Measurements from ENCODE around the gene CLPTM1.
"Not testable (repeated sequence)": the region's sequence is repeated elsewhere in the genome, so short reads cannot be mapped to it uniquely, and the experiment has no call there.

Gene CLPTM1

DNA sequence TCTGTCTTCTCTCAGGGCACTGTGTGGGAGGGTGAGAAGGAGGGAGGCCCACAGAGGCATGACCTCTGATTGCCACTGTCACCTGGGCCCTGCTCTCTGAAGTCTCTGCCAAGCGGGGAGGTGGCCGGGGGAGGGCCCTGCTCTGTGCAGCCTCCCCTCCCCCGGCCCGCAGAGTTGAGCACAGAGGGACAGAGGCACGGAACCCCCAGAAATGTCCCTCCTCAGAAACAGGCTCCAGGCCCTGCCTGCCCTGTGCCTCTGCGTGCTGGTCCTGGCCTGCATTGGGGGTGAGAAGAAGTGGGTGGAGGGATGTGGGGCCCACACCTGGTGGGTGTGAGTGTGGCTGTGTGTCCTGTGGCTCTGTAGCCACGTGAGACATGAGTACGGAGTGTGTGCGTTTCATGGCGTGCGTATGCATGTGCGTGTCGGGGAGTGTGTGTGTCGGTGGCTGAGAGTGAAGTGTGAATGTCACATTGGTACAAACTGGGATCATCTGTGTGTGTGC, 13.1 kb upstream of the CLPTM1 start, which contains the start of gene APOC4:
APOC4 (plus strand) TSS at position 171 of the 505 bp plus-strand sequence; CDS start at position 212, 41 bp downstream.
- DNase-seq = no peak

DNA sequence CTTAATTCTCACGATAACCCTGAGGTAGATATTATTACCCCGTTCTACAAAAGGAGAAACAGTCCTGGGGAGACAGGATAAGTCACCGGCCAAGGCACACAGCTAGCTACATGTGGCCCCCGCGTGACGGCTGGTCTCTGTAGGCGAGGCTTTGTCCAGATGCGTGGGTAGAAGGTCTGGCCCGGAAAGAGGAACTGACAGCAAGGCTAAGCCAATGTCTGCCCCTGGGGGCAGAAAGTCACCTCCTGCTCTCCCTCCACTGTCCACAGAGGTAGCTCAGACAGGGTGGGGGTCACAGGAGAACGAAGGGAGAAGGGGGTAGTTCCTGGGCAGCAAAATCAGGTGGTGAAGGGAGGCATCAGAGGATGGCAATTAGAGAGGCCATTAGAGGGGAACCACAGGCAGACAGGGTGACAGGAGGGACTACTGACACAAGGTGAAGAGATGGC, 11.4 kb upstream of the CLPTM1 start:
- no peak for DNase-seq

DNA sequence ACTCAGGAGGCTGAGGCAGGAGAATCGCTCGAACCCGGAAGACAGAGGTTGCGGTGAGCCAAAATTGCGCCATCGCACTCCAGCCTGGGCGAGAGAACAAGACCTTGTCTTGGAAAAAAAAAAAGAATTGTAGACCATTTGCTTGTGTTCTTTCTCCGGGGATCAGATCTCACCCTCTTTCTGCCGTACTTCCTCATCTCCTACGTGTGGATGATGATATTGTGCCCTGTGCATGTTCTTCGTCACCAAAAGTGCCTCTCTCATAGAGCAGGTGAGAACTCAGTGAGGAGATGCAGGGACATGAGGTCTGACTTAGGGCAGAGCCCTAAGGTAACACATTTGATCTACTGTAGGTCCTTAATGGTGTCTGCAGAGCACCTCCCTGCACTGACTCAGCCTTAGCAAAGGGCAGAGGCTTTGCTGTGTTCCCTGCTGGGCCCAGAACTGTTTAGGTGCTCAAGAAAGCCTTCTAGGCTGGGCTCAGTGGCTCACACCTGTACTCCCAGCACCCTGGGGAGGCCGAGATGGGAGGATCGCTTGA, 8.1 kb upstream of the CLPTM1 start:
- no peak for DNase-seq

DNA sequence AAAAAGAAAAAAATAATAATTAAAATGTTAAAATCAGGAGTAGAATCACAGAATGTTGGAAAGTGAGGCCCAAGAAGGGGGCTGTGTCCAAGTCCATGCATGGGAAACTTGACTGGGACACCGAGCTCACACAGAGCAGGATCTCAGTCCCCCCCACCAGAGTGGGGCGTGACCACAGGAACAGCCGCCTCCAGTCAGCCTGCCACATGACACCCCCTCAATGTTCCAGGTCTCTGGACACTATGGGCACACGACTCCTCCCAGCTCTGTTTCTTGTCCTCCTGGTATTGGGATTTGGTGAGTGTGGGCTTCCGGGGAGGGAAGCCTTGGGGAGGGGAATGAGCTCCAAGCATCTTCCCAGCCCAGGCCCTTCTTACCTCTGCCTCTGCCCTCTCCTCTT, 6.9 kb upstream of the CLPTM1 start:
- DNase-seq = no peak

DNA sequence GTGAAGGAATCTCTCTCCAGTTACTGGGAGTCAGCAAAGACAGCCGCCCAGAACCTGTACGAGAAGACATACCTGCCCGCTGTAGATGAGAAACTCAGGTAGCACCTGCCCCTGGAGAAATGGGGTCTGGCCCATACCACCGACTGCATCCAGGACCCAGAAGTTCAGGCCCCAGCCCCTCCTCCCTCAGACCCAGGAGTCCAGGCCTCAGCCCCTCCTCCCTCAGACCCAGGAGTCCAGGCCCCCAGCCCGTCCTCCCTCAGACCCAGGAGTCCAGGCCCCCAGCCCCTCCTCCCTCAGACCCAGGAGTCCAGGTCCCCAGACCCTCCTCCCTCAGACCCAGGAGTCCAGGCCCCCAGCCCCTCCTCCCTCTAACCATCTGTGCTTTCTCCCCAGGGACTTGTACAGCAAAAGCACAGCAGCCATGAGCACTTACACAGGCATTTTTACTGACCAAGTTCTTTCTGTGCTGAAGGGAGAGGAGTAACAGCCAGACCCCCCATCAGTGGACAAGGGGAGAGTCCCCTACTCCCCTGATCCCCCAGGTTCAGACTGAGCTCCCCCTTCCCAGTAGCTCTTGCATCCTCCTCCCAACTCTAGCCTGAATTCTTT, 6.3 kb upstream of the CLPTM1 start:
- DNase-seq = no peak

DNA sequence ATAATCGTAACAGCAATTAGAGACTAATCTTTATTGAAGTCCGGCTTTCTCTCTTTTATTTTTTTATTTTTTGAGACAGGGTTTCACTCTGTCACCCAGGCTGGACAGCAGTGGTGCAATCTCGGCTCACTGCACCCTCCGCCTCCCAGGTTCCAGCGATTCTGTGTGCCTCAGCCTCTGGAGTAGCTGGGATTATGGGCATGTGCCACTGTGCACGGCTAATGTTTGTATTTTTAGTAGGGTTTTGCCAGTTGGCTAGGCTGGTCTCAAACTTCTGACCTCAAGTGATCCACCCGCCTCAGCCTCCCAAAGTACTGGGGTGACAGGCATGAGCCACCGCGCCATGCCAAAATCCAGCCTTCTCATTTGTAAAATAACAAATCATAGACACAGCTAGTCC, 5.6 kb upstream of the CLPTM1 start:
- DNase-seq = no peak

DNA sequence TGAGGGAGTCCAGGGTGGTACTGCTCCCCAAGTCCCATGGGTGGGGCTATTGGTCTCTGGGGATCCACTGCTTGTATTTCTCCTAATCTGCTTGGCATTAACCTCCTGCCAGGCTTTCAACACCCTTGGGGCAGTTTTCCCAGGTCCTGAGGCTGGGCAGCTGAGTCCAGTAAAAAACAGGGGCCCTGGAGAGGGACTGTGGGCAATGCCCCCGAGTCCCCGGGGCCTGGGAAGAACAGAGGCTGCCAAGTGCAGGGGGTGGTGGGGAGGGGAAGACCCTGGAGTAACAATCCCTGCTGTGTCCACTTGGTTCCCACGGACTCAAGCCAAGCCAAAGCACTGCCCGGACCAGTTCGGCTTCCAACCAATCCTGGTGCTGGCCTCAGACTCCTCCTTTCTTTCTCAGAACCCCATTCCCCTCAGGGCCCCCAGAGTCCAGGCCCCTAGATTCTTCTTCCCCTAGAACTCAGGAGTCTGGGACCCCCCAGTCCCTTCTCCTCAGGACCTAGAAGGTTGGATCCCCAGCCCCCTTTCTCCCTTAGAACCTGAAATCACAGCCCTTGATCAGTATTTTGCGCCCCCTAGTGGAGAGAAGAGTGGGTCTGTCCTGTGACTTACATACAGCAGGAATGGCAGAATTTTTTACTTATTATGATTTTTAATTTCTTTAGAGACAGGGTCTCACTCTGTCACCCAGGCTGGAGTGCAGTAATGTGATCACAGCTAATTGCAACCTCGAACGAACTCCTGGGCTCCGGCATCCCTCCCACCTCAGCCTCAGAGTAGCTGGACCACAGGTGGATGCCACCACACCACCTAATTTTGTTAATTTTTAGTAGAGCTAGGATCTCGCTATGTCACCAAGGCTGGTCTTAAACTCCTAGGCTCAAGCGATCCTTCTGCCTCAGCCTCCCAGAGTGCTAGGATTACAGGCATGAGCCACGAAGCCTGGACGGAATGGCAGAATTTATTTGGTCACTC, 3.7 kb upstream of the CLPTM1 start:
- DNase-seq = peak; percentile 2

DNA sequence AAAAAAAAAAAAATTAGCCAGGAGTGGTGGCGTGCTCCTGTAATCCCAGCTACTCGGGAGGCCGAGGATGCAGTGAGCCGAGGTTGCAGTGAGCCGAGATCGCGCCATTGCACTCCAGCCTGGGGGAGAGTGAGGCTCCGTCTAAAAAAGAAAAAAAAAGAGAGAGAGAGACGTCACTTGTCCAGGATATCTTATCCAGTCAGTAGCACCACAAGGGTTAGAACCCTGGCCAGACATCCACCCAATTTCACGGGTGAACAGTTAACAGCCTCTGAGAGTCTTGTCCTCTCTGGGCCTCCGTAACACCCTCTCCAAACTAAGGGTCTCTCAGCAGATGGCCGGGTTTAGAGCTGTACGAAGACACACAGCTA, 917 bp upstream of the CLPTM1 start:
- DNase-seq = no peak

DNA sequence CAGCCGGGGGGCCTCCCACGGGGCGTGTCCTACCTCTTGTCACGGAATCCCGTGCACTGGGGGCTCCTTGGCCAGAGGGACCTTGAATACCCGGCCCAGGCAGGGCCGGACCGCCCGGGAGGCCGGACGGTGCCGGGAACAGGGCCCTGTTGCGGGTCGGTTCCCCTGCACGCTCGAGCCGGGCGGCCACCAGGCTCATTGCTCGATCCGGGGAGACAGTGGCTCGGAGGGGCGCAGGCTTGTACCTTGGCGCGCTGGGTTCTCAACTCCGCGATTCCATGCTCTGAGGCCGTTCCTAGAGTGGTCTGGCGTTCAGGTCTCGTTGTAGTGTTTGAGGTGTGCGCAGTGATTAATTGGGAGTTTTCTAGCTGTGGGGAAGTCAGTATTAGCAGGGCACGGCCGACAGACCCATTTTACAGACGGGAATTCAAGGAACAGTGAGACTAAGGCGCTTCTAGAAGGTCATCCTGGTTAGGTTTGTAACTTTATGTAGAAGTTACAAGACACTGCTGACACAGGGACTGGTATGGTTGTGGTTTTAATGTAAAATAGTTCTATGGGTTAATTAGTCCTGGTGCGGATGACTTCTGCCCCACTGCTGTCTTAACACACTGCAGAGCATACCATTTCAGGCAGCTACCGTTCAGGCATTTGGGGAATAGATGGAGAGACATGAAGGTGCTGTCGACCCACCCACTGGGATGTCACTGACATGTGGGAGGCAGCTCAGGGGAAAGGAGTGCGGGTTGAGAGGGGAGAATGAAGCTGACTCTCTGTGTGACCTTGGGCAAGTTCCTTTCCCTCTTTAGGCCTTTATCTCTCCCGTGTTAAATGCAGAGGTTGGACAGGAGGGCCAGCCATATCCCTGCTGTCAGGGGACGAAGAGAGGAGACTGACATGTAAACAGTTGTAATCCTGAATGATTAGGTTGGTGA, 592 bp downstream of the CLPTM1 start:
- no peak for DNase-seq

DNA sequence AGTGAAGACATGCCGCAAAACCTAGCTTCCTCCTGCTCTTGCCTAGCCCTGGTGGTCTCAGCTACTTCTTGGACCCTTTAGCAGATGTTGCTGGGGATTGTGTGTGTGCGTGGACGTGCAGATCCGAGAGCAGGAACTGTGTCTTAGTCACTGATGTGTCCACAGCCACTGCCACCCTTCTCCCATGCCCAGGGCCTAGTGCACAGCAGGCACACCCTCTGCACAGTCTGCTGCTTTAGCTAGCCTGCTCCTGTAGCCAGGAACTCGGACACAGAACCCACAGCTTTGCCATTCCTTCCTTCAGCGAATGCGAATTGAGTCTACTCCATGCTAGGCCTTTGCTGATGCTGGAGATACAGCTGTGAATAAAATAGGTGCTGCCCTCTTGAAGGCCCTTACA, 2.3 kb downstream of the CLPTM1 start:
- DNase-seq = no peak

DNA sequence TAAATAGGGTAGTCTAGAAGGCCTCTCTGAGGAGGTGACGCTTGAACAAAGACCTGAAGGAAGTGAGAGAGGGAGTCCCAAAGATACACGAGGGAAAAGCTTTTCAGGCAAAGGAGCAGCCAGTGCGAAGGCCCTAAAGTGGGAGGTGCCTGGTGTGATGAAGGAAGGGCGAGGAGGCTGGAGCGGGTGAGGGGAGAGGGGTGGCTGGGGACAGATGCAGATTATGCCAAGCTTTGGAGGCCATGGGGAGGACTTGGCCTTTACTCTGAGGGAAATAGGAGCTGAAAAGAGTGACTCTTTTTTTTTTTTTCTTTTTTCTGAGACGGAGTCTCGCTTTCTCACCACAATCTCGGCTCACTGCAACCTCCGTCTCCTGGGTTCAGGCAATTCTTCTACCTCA, 2.9 kb downstream of the CLPTM1 start:
- DNase-seq = no peak

DNA sequence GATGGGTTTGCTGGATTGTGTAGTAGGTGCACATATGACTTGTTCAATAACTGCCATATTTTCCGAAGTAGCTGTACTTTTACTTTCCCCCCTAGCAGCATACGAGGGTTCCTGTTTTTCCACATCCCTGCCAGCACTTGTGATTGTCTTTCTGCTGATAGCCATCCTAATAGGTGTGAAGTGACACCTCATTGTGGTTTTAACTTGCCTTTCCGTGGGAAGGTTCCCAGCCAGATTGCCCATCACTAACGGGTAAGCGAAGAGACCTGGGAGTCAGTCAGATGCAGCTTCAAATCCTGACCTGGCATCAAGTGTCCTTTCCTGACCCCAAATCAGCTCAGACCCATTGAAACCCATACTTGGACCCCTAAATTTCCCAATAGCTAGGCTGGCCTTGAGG, 4.5 kb downstream of the CLPTM1 start:
- no peak for DNase-seq

DNA sequence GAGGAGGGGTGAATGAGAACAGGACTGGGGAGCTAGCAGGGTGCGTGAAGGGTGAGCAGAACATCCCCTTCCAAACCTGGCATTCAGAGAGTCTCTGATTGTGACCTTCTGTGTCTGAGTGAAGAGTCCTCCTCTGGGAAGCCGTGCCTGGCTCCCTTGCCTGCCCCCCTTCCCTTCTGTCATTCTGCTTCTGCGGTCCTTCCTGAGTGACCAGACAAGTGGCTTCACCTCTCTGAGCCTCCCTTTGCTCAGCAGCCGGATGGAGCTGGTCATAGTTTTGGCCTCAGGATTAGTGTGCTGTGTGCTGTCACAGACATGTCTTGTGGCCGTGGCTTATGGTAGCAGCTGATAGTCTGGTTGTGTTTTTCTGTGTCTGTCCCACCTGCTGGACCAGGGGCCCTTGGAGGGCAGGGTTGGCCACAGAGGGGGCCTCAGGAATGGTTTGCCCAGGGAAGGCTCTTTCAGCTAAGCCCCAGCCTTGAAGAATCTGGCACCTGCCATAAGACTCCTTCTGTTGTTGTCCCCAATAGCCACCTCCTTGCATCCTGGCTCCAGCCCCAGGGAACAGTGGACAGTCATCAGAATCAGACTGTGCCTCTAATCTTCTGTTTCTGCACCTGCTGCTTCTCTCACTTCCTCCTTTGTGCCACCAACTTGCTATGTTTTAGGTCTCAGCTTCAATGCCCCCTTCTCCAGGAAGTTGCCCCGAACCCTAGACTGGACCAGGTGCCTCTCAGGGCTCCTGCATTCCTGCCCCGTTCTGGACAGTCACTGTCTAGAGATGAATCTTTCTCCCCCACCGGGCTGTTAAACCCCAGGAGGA, 5.9 kb downstream of the CLPTM1 start:
- DNase-seq = no peak

DNA sequence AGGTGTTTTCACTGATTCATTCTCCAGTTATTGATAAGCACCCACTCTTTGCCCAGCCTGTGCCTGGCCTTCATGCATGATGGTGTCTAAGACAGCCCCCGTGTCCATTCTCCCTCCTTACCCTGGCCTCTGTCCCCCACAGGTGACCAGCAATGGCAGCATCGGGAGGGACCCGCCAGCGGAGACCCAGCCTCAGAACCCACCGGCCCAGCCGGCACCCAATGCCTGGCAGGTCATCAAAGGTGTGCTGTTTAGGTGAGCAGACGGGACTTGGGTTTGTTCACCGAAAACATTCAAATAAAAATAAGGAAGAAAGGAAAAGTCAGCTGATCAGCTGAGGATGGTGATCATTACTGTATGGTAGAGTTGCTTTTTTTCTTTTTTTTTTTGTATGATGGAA, 6.6 kb downstream of the CLPTM1 start:
- DNase-seq = no peak

DNA sequence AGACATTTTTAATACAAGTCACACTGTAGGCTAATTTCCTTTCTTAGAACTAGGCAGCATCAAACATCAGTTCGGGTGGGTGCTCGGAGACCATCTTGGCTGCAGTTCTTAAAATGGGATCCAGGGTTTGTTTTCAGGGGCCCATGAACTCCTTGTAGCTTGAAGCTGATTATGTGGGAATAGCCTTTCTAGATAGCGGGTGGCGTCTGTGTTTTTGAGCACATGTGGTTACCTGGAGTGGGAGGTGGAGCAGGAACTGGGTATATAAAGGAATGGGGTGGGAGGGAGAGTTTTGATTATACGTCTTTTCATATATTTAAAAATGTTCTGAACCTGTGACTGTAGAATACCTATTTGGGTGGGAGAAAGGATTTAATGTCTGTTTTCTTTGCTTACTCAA, 12.9 kb downstream of the CLPTM1 start:
- DNase-seq = no peak

DNA sequence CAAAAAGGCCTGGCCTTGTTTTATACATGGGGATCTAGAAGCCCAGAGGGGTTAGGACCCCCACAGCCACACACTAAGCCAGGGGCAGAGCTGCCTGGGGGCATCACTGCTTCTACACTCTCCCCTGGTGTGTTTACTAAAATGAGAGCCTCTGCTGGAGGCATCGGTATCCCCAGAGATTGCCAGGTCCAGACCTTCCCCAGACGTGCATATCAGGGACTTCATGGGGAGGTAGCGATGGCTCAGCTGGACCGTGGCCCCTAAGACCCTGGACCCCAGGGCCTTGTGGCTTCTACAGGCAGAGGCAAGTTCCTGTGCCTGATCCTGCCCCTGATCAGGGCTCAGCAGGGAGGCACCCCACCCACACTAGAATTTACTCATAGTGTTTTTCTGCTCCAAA, 13.5 kb downstream of the CLPTM1 start:
- DNase-seq = no peak

DNA sequence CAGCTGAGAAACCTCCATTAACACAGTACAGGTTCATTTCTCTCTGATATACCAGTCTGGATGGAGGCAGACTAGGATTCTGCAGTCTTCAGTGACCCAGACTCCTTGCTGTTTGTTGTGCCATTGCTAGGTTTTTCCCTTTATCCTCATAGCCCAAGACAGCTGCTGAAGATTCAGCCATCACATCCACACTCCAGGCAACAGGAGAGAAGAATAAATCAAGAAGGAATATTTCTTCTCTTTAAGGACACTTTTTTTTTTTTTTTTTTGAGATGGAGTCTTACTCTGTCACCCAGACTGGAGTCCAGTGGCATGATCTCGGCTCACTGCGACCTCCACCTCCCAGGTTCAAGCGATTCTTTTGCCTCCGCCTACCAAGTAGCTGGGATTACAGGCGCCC, 14.3 kb downstream of the CLPTM1 start:
- no peak for DNase-seq

DNA sequence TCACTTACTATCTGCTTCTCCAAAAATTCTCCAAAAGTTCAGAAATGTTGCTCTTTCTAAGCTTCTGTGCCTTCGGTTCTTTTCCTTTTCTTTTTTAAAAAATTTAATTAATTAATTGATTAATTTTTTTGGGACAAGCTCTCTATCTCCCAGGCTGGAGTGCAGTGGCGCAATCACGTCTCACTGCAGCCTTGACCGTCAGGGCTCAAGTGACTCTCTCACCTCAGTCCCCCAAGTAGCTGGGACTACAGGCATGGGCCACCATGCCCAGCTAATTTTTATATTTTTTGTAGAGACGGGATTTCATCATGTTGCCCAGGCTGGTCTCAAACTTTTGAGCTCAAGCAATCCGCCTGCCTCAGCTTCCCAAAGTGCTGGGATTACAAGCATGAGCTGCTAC, 16.3 kb downstream of the CLPTM1 start:
- DNase-seq = not testable (repeated sequence)

DNA sequence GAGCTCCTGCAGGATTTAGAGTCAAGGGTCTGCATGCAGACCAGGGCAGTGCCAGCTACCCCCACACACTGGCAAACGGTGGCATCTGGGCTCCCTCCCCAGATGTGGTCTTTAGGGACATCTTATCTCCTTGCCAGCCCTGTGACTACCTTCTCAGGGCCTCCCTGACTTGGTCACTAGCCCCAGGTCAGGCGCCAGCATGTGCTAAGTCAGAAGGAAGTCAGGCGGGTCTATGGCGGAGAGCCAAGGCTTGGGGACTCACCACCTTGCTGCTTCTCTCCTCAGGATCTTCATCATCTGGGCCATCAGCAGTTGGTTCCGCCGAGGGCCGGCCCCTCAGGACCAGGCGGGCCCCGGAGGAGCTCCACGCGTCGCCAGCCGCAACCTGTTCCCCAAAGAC, 17.6 kb downstream of the CLPTM1 start:
- DNase-seq = no peak

DNA sequence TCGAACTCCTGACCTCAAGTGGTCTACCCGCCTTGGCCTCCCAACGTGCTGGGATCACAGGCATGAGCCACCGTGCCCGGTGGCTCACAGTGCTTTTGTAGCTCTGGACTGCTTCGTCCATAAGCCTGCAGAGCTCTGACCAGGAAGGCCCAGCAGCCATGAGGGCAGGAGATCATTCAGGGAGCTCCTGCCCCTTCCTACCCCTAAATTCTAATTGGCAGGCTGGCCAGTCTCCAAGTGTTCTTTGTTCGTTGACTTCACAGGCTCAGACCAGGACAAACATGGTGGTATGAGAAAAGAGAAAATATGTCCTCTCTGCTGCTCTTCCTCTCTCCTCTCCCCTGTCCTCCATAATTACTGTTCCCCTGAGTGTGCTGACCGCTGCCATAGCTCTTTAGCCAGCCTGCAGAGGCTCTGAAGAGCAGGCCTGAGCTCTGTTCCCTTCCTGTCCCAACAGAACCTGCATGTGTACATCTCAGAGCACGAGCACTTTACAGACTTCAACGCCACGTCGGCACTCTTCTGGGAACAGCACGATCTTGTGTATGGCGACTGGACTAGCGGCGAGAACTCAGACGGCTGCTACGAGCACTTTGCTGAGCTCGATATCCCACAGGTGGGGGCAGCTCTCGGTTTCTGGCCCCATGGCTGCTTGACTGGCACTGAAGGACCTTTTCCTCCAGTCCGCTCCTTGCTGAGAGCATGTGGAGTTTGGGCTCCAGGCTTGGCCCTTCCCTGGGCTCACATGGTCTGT, 19.0 kb downstream of the CLPTM1 start:
- DNase-seq = no peak

DNA sequence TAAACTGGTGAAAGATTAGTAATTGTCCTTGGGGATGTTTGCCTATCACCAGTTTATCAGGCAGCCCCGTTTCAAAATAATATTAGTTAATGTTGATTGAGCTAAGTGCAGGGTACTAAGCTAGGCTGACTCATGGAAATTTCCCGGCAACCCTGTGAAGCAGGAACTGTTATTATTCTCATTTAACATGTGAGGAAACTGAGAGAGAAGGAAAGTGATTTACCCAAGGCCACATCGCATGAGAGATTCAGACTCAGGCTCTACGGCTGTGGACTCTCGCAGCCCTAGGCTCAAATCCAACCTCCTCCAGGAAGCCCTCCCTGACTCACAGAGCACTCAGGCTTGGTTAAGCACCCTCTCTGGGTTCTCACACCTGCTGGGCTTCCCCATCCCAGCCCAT, 19.7 kb downstream of the CLPTM1 start:
- no peak for DNase-seq
